BLaER1 (cell line): ENCODE data around the gene RNF181.
"Not testable (repeated sequence)": the region's sequence is repeated elsewhere in the genome, so short reads cannot be mapped to it uniquely, and the experiment has no call there.

Experiments used
- H3K27ac ChIP-seq: shearing (Covaris generic); formaldehyde crosslinking; 2 replicates; pipeline ENCODE4 v1.8.1; 2022
- H3K27me3 ChIP-seq: shearing (Covaris generic); formaldehyde crosslinking; 2 replicates; pipeline ENCODE4 v1.8.1; 2022
- H3K36me3 ChIP-seq: shearing (Covaris generic); formaldehyde crosslinking; 2 replicates; pipeline ENCODE4 v1.8.1; 2022
- H3K4me1 ChIP-seq: shearing (Covaris generic); formaldehyde crosslinking; 2 replicates; pipeline ENCODE4 v1.8.1; 2022
- H3K4me2 ChIP-seq: shearing (Covaris generic); formaldehyde crosslinking; 2 replicates; pipeline ENCODE4 v1.8.1; 2022
- H3K4me3 ChIP-seq: shearing (Covaris generic); formaldehyde crosslinking; 2 replicates; pipeline ENCODE4 v1.8.1; 2022
- H3K9ac ChIP-seq: shearing (Covaris generic); formaldehyde crosslinking; 2 replicates; pipeline ENCODE4 v1.8.1; 2022
- H3K9me3 ChIP-seq: shearing (Covaris generic); formaldehyde crosslinking; 2 replicates; pipeline ENCODE4 v1.8.1; 2022
- H4K20me1 ChIP-seq: shearing (Covaris generic); formaldehyde crosslinking; 2 replicates; pipeline ENCODE4 v1.8.1; 2022
- Cebpa-rat ChIP-seq: shearing (Covaris generic); IDR thresholded peaks from 2 replicates; pipeline ENCODE4 v1.8.1; 2022

RNF181 gene

DNA sequence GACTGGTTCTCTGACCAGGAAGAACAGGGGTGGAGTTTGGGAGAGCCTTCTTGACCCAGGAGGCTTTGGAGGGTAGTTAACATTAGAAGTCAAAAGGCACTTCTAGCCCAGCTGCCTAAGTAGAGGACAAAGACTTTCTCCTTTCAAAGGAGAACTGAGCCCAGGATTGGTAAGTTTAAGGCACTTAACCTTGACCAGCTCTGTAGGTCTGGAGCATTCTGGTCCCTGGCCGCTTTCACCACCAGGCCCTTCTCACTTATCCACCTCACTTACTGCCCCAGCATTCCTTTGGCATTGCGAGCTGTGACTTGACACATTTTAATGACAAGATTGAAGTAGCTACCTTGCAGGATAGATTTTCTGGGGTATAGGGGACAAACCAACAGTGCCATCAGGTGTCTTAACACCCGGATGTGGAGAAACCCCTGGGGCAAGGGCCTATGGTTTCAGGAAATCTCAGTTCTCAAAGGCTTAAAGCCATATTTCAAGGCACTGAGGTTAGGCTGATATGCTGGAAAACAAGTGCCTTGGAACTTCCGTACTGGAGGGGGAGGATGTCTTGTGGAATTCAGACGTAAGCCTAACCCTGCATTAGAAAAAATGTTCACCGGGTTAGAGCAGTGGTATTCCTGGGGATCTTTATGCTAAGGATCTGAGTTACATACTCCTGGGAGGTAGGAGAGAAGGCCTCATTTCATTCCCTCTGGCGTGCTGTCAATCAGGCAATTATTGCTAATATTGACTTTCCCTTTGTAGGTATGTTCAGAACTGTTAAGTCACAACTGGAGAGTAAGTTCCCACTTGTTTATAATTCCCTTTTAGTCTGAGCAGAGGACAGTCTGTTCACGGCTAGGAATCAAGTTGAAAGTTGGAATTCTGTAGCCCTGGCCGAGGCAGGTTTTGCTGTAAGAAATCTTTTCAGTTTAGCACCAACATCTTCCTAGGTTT lies 12.0 kb downstream of the RNF181 start:
- no peak overlapping the region for H3K4me2 ChIP-seq
- no peak for TF ChIP-seq Cebpa-rat
- peaks cover 37% of the 10 kb centered on the region for H3K4me1 ChIP-seq
- H4K20me1 ChIP-seq = peaks cover 71% of the 10 kb centered on the region
- H3K27me3 ChIP-seq = no peaks in the 10 kb centered on the region
- no peak overlapping the region for H3K4me3 ChIP-seq
- no peak overlapping the region for H3K27ac ChIP-seq
- peak overlapping the region; percentile 0; the same call in 1 of the 2 replicates for H3K9ac ChIP-seq
- H3K36me3 ChIP-seq = peaks cover 44% of the 10 kb centered on the region
- no peaks in the 10 kb centered on the region for H3K9me3 ChIP-seq

DNA sequence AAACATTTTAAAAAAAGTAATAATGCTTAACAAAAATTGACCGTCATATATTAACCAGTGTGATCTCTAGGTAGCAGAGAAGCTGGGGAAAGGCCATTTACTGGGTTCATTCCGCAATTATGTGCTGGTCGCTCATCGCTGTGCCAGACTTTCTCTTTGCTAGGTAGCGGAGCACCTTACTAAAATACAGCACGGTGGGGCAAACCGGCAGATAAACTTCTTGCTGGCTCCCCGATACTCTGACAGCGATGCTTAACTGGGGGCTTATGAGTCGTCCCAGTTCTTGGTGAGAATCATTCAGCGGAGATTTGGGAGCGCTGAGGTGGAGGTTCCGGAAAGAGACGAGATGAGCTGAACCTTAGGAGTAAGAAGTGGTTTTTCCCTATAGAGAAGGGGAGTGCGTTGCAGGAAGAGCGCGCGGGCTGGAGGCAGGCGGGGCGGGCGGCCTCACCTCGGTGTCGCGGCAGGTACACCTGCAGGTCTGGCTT lies 15.7 kb downstream of the RNF181 start:
- Histone ChIP-seq H3K4me1 (peaks cover 32% of the 10 kb centered on the region), H4K20me1 (peaks cover 48% of the 10 kb centered on the region), H3K9me3 (no peaks in the 10 kb centered on the region), H3K27me3 (no peaks in the 10 kb centered on the region), H3K4me2 (peak overlapping the region; percentile 85), H3K27ac (peak overlapping the region; percentile 81), H3K4me3 (peak overlapping the region; percentile 87), H3K9ac (peak overlapping the region; percentile 87), H3K36me3 (peaks cover 43% of the 10 kb centered on the region)
- no peak for TF ChIP-seq Cebpa-rat

DNA sequence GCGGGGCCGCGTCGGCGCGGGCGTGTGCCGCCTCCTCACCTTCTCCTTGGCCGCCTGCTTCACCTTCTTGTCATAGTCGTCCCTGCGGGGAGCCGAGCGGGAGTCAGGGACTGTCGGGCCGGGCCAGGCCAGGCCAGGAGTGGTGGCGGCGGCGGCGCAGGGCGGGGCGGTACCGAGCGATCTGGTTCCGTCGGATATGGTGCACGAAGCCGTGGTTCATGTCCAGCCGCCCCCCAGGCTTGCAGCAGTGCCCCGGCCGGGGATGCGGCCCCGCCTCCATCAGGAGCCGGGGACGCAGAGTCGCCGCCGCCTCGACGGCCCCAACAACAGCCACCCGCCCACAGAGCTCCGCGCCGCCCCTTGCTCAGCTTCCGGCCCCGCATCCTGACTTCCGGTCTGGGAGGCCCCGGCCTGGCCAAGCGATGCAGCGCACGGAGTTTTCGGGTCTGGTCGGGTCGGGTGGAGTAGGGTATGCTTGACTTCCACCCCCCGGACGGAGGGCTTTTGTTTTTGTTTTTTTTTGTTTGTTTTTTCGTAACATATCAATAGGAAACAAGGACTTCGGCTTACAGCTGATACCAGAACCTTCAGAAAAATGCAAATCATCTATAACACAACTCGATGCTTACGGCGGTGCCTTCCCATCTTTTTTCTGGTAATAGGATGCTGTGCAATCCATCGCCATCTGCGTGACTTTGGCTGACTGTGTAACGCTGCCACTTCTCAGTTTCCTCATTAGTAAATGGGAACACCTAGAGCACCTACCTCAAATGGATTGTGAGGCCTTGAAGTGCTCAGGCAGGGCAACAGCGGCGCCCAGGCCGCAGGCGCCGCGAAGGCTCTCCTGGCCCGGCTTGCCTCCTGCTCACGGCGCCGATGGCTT lies 16.4 kb downstream of the RNF181 start, which contains the start of gene C2orf68:
C2orf68 (minus strand) TSS at position 362 of the 883 bp plus-strand sequence; CDS start at position 280, 82 bp downstream.
- TF ChIP-seq Cebpa-rat = no peak
- peak within 1 kb of the TSS; percentile 81 for H3K27ac ChIP-seq

DNA sequence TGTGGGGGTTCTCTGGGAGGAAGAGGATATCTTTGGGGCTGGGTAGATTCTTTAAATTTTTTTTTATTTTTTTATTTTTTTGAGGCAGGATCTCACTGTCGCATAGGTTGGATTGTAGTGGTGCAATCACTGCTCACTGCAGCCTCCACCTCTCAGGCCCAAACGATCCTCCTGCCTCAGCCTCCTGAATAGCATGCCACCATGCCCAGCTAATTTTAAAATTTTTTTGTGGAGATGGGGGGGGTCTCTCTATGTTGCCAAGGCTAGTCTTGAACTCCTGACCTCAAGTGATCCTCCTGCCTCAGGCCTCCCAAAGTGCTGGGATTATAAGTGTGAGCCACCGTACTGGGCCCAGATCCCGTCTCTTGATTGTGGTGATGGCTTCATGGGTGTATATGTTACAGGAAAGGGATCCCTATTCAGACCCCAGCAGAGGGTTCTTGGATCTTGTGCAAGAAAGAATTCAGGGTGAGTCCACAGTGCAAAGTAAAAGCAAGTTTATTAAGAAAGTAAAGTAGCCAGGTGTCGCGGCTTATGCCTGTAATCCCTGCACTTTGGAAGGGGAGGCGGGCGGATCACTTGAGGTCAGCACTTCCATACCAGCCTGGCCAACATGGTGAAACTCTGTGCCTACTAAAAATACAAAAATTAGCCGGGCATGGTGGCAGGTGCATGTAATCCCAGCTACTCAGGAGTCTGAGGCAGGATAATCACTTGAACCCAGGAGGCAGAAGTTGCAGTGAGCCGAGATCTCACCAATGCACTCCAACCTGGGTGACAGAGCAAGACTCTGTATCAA lies 18.4 kb downstream of the RNF181 start:
- Histone ChIP-seq H3K4me2 (no peak overlapping the region), H3K27ac (no peak overlapping the region), H3K9ac (0 out of 2 replicates have a peak overlapping the region, but pooled peaks have one; percentile 1), H3K4me1 (peaks cover 47% of the 10 kb centered on the region), H4K20me1 (peaks cover 50% of the 10 kb centered on the region), H3K27me3 (no peaks in the 10 kb centered on the region), H3K36me3 (peaks cover 35% of the 10 kb centered on the region), H3K9me3 (no peaks in the 10 kb centered on the region), H3K4me3 (no peak overlapping the region)
- no peak for TF ChIP-seq Cebpa-rat

More for the DNA sequence above, 16.4 kb downstream of the RNF181 start, which contains the start of gene C2orf68:
- peak within 1 kb of the TSS; percentile 87 for H3K4me3 ChIP-seq
- H3K9ac ChIP-seq = peak within 1 kb of the TSS; percentile 87
- H4K20me1 ChIP-seq = peaks cover 48% of the 10 kb centered on the region
- H3K36me3 ChIP-seq = peaks cover 36% of the 10 kb centered on the region
- H3K4me2 ChIP-seq = peak within 1 kb of the TSS; percentile 85
- no peaks in the 10 kb centered on the region for H3K9me3 ChIP-seq
- peaks cover 35% of the 10 kb centered on the region for H3K4me1 ChIP-seq
- no peaks in the 10 kb centered on the region for H3K27me3 ChIP-seq

DNA sequence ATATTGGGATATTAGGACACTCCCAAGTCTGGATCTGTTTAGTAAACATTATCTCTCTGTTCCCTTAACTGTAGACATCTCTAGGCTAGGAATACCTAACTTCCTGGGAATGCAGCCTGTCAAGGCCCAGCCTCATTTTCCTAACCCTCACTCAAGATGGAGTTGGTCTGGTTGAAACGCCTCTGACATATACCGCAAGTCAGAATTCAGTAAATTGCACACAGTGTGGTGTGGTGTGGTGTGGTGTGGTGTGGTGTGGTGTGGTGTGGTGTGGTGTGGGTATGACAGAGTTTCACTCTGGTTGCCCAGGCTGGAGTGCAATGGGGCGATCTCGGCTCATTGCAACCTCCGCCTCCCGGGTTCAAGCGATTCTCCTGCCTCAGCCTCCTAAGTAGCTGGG lies 19.2 kb downstream of the RNF181 start:
- H4K20me1 ChIP-seq = peaks cover 50% of the 10 kb centered on the region
- H3K4me3 ChIP-seq, H3K9ac ChIP-seq, H3K9me3 ChIP-seq, H3K27me3 ChIP-seq, H3K4me2 ChIP-seq, H3K27ac ChIP-seq: not testable (repeated sequence)
- H3K36me3 ChIP-seq = peaks cover 35% of the 10 kb centered on the region
- H3K4me1 ChIP-seq = peaks cover 47% of the 10 kb centered on the region

DNA sequence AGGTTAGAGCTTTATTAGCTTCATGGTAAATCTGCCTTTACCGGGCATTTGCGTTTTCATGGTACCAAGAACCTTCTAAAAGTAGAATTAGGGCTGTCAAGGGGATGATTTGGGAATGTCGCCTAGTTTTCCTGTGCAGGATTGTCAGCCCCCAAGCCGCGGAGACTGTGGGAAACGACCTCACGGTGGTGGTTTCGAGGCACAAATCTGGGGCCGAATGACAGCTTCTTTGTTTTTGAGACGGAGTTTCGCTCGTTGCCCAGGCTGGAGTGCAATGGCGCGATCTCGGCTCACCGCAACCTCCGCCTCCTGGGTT lies 19.8 kb downstream of the RNF181 start:
- H4K20me1 ChIP-seq = peaks cover 50% of the 10 kb centered on the region
- H3K27me3 ChIP-seq = no peaks in the 10 kb centered on the region
- H3K4me1 ChIP-seq = peaks cover 42% of the 10 kb centered on the region
- peak overlapping the region; percentile 84 for H3K4me2 ChIP-seq
- no peaks in the 10 kb centered on the region for H3K9me3 ChIP-seq
- TF ChIP-seq Cebpa-rat = no peak
- H3K9ac ChIP-seq = no peak overlapping the region
- H3K36me3 ChIP-seq = peaks cover 35% of the 10 kb centered on the region
- no peak overlapping the region; the same call in 1 of the 2 replicates for H3K4me3 ChIP-seq
- peak overlapping the region; percentile 97 for H3K27ac ChIP-seq

DNA sequence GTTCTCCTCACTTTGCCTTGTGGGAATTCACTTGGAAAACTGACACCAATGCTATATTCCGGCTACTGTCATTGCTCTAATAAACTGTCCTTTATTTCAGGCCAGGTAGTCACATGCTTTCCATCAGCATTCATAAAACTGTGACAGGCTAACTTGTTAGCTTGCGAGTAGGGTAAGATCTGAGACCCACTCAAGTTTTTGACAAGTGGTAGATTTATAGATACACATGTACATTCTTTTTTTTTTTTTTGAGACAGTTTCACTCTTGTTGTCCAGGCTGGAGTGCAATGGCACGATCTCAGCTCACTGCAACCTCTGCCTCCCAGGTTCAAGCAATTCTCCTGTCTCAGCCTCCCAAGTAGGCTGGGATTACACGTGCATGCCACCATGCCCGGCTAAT lies 22.2 kb downstream of the RNF181 start:
- Histone ChIP-seq H4K20me1 (peaks cover 63% of the 10 kb centered on the region), H3K4me3 (peak overlapping the region; percentile 97; the same call in 1 of the 2 replicates), H3K4me1 (peaks cover 26% of the 10 kb centered on the region), H3K4me2 (peak overlapping the region; percentile 84), H3K9ac (peak overlapping the region; percentile 98), H3K36me3 (peaks cover 56% of the 10 kb centered on the region)
- H3K9me3 ChIP-seq, H3K27me3 ChIP-seq, H3K27ac ChIP-seq: not testable (repeated sequence)

DNA sequence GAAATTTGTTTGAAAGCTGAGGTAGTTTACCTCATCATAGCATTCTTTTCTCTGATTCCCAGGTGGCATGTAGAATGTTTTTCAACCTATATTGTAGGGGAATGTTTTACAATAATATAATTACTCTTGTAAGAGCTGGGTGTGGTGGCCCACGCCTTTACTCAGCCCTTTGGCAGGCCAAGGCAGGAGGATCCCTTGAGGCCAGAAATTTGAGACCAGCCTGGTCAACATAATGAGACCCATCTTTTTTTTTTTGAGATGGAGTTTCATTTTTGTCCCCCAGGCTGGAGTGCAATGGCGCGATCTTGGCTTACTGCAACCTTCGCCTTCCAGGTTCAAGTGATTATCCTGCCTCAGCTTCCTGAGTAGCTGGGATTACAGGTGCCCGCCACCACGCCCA lies 24.1 kb downstream of the RNF181 start:
- Histone ChIP-seq H4K20me1 (peaks cover 78% of the 10 kb centered on the region), H3K27ac (no peak overlapping the region), H3K4me1 (peaks cover 21% of the 10 kb centered on the region), H3K27me3 (no peaks in the 10 kb centered on the region), H3K4me2 (no peak overlapping the region), H3K9me3 (no peaks in the 10 kb centered on the region), H3K9ac (no peak overlapping the region), H3K4me3 (no peak overlapping the region), H3K36me3 (peaks cover 74% of the 10 kb centered on the region)
- no peak for TF ChIP-seq Cebpa-rat

DNA sequence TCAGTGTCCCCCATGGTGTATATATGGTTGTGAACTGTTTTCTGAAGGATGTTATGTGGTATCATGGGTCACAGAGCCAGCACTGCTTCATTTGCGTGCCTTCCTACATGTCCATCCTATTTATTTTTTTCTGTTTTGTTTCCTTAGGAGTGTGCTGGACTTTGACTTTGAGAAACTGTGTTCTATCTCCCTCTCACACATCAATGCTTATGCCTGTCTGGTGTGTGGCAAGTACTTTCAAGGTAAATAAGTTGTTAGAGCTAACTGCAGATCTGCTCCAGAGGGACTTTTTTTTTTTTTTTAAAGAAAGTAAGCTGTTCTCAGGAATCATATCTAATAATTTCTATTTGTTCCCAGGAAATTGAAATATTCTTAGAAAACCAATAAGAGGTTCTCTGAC lies 25.8 kb downstream of the RNF181 start:
- no peak overlapping the region for H3K4me3 ChIP-seq
- H3K9ac ChIP-seq = no peak overlapping the region
- H4K20me1 ChIP-seq = peaks cover 79% of the 10 kb centered on the region
- no peak overlapping the region for H3K27ac ChIP-seq
- H3K9me3 ChIP-seq = no peaks in the 10 kb centered on the region
- peaks cover 15% of the 10 kb centered on the region for H3K4me1 ChIP-seq
- no peak for TF ChIP-seq Cebpa-rat
- no peaks in the 10 kb centered on the region for H3K27me3 ChIP-seq
- H3K4me2 ChIP-seq = no peak overlapping the region
- peaks cover 91% of the 10 kb centered on the region for H3K36me3 ChIP-seq
